Heart left ventricle (tissue), 13 donors: ENCODE data around the gene SEC22B.
"Not testable (repeated sequence)": the region's sequence is repeated elsewhere in the genome, so short reads cannot be mapped to it uniquely, and the experiment has no call there.

Experiments used
- POLR2A ChIP-seq, 2 donors: fragments of 450-650 bp; IDR thresholded peaks; one replicate each; pipeline ENCODE4 v1.6.1; 2017; ENCODE audit warnings: antibody characterized with exemption in 2 of 2, mild to moderate bottlenecking in 2 of 2, moderate library complexity in 2 of 2
- TF ChIP-seq, protein P1 (sequence below), 12 donors: fragments of 200-600 bp; sonication (generic) in 4 of 12; IDR thresholded peaks; one replicate each; pipeline versions ENCODE4 v1.5.0 to v1.8.0; 2018 to 2022; ENCODE audit warnings: antibody characterized with exemption in 12 of 12, mild to moderate bottlenecking in 5 of 12
- donor health status: ischemic (EF 13 %, LVEDD 7.1; RV severe dilation, severe dysfunction).
- donor health status: DM: no; HTN: yes; CAD: no.
- donor health status: DM: no; HTN: no; CAD: no.
- donor health status: ischemic (EF 25% LVEDD 6.9; RV normal size, moderate dysfunction).
- donor health status: ischemic (EF 25% LVEDD 5.7; RV mildly dilated, moderate dysfunction).
- donor health status: ischemic (EF 35%, LVEDD 5.7; RV mildly dilated, moderate dysfunction).
- donor health status: nonischemic (EF 11% LVEDD 7.7; RV severe dilation, severe dysfunction).
- donor health status: DM: yes; HTN: yes; CAD: no.
- donor health status: PGD.
- donor health status: ischemic (EF 29% LVEDD 5.4; RV normal size, mild dysfunction).
- donor health status: nonischemic (EF 23%, LVEDD 6.1; RV moderate dilation, normal function).

DNA sequence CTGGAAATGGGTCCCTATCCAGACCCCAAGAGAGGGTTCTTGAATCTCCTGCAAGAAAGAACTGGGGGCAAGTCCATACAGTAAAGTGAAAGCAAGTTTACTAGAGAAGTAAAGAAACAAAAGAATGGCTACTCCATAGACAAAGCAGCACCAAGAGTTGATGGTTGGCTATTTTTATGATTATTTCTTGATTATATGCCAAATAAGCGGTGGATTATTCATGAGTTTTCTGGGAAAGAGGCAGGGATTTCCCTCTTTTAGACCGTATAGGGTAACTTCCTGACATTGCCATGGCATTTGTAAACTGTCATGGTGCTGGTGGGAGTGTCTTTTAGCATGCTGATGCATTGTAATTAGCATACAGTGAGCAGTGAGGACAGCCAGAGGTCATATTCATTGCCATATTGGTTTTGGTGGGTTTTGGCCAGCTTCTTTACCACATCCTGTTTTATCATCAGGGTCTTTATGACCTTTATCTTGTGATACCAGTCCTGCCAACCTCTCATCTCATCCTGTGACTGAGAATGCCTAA, 5.9 kb upstream of the SEC22B start:
- TF ChIP-seq, protein P1, sequence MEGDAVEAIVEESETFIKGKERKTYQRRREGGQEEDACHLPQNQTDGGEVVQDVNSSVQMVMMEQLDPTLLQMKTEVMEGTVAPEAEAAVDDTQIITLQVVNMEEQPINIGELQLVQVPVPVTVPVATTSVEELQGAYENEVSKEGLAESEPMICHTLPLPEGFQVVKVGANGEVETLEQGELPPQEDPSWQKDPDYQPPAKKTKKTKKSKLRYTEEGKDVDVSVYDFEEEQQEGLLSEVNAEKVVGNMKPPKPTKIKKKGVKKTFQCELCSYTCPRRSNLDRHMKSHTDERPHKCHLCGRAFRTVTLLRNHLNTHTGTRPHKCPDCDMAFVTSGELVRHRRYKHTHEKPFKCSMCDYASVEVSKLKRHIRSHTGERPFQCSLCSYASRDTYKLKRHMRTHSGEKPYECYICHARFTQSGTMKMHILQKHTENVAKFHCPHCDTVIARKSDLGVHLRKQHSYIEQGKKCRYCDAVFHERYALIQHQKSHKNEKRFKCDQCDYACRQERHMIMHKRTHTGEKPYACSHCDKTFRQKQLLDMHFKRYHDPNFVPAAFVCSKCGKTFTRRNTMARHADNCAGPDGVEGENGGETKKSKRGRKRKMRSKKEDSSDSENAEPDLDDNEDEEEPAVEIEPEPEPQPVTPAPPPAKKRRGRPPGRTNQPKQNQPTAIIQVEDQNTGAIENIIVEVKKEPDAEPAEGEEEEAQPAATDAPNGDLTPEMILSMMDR (IDR thresholded peaks at IDR 0.05) = not testable (repeated sequence)
- TF ChIP-seq POLR2A (IDR thresholded peaks at IDR 0.05) = not testable (repeated sequence)
